HG03520 (cell line): ENCODE data around the gene ANK3.

Experiments used
- ATAC-seq: cut with Tn5 transposase; IDR thresholded peaks from one replicate; pipeline ENCODE4 v1.9.1; 2021; ENCODE audit warnings: mild to moderate bottlenecking, moderate library complexity; ENCODE audit not compliant: unreplicated experiment

Gene ANK3

DNA sequence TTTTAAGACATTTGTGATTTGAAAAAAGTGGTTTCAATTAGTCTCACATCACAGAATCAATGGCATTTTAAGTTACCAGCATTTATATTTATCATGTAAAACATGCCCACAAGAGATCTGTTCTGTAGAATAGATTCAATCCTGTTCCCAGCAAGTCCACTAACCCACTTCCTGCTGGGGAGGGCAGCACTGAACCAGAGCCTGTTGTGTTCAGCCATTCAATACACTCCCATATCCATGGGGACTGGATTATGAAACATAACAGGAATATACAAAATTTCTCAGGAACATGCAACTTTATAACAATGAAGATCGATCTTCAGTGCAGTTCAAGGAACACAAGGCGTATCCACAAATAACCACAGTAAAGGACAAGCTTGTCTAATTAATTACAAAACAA is 24.4 kb upstream of the ANK3 start:
- ATAC-seq: no peak

DNA sequence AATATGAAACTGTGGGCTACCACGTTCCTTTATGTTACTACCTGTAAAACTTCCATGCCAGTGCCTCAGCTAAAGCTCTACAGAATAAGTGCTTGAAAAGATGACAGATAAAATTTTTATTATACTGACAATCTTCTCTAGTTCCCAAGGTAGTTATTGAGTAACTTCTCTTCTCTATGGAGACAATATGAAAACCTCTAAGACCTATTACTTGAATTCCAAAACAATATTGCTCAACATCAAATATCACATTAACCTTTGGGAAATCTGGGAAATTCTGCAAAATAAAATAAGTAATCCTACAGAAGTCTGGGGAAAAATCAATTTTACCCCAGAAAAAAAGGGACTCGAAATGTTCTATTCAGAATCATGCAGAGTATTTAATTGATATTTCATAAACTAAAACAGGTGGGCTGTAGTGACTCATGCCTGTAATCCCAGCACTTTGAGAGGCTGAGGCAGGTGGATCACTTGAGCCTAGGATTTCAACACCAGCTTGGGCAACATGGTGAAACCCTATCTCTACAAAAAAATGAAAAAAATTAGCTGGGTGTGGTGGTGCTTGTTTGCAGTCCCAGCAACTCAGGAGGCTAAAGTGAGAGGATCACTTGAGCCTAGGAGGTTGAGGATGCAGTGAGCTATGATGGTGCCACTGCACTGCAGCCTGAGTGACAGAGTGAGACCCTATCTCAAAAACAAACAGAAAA is 23.8 kb upstream of the ANK3 start:
- ATAC-seq: no peak

DNA sequence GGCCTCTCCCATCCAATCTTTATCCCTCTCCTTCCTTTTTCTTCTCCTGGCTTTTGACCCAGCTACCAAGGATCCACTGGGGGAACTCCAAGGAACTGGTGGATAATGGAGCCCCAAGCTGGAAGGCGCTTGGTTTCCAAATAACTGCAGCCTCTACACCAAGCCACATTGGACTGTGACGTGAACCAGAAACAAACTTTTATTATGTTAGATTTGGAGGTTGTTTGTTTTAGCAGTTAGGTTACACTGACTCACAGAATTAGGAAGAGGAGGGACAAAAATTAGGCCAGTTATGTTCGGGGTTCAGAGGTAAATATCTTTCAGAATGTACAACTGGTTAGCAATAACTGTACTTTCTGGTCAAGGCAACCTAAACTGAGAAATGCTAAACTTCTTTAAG is 21.3 kb upstream of the ANK3 start:
- ATAC-seq: no peak

DNA sequence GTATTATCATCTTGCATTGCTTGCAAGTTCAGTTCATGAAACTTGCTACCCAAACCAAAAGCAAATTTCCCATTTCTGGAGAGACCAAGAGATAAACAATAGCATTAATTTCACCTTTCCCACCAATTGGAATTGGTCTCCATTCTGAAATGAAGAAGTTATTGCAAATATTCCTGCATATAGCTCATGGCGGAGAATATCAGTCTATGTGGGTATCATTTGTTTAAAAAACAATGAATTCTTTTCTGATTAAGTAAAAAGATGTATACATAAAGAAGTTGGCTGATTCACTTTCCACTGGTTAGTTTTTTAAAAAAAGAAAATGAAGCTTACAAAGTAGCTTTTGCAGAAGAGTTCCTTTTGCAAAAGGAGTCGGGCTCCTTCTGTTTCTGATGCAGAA is 19.5 kb upstream of the ANK3 start:
- no peak for ATAC-seq

DNA sequence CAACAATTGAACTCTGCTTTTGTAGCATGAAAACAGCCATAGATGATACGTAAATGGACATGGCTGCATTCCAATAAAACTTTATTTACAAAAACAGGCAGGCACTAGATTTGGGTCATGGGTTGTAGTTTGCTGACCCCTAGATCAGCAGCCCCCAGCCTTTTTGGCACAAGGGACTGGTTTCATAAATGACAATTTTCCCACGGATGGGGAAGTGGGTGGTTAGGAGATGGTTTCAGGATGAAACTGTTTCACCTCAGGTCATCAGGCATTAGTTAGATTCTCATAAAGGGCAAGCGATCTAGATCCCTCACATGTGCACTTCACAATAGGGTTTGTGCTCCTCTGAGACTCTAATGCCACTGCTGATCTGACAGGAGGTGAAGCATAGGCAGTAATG is 16.5 kb upstream of the ANK3 start:
- ATAC-seq: no peak

DNA sequence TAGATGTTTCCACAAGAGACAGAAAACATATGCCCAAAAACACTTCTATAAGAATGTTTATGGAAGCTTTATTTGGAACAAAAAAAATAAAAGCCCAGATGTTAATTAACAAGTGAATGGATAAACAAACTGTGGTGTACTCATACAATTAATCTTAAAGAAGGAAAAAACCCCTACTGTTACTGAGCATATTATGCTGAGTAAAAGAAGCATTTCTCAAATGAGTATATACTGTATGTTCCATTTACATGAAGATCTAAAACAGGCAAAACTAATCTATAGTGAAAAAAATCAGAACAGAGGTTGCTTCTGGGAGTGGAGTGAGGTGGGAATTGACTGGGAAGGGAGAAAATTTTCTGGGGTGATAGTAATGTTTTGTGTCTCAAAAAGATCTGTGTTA is 15.5 kb upstream of the ANK3 start:
- no peak for ATAC-seq

DNA sequence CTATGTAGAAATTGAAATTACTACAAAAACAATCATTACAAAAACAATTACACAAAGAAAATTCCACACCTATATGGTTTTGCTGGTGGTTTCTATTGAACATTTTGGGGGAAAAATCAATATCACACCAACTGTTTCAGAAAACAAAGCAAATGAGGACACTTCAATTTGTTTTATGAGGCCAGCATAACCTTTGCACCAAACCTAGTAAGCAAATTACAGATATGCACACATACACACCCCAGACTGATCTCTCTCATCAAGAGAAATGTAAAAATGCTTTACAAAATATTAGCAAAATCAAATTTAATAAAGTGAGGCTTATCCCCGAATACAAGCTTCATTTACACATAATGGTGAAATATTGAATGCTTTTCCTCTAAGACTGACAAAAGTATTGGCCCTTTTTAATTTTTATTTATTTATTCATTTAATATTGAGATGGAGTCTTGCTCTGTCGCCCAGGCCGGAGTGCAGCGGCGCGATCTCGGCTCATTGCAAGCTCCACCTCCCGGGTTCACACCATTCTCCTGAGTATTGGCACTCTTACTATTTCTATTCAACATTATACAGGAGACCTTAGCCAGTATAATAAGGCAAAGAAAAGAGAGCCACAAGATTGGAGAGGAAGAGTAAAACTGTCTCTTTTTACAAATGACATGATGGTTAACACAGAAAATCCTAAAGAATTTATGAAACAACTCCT is 13.6 kb upstream of the ANK3 start:
- ATAC-seq: no peak

DNA sequence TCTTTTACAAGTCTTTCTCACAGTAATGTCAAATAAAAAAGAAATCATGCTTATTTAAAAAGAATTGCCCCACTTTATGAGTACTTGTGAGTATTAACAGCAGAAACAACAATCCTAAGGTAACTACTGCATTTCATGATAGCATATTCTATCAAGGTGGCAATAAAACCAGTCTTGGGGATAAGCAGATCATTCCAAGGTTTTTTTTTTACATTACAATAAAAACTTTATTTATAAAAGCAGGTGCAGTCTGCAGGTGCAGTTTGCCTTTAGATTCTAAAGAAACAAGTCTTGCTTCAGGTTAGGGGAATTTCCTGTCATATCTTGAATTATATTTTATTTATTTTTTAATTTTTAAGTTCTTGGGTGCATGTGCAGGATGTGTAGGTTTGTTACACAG is 10.7 kb upstream of the ANK3 start:
- ATAC-seq: no peak

DNA sequence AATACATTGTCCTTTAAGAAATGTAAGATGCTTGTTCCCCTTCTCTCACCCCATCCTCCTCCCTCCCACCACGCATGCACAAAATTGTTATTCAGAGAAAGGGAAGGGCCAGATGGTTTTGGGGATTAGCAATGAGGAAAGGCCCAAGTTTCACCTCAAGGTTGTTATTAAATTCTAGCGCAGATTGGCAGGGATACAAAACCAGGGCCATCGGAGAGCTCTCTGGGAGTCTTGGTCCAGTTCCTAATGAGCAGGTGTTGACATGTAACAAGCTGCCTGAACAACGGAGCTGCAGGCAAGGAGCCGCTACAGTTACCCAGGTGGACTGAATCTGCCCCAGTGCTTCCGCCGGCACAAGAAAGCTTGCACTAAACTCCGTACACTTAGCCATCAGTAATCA is 9.7 kb upstream of the ANK3 start:
- no peak for ATAC-seq

DNA sequence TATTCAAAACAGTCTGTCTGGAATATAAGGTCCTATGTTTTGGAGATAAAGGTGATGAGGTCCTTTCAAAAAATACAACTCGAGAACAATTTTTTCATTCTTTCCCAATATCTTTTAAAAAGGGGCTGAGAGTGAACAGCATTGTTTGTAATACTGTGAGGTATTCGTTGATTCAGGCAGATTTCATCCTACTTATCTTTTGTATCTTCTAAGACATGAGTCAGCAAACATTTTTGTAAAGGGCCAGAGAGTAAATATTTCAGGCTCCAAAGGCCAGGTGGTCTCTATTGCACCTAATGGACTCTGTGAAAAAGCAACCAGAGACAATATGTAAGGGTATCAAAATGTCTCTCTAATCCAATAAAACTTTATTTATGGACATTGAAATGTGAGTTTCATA is 8.1 kb upstream of the ANK3 start:
- ATAC-seq: no peak

DNA sequence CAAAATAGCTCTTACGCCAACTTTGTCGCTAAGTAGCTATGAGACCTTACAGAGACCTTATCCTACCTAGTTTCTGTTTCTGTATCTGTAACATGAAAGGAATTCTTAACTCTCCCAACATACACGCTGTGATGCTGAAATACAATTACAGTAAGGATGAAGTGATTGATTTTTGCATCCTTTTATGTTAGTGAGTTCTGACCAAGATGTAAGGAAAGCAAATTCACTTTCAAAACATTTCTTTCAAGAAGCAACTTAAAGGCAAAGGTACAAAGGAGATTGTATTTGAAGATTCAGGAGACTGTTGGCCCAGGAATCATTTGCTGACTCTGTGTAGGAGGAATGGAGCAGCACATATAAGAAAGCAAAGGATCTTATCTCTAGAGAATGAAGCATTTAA is 7.1 kb upstream of the ANK3 start:
- ATAC-seq: no peak

DNA sequence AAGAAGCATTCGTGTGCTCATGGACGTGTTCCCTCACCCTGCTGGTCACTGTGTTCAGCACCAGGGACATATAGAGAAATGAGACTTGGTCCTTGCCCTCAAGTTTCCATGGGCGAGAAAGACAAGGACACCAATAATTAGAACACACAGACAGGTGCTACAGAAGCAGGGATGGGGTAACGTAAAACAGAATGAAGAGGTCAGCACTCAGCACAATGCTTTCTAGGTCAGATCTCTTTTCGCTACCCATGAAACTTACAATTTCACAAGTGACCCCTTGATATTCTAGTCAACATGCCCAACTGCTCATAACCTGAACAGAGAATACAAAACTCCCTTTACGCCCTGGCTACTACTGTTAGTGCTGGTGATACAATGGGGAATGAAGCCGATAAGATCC is 6.0 kb upstream of the ANK3 start:
- no peak for ATAC-seq

DNA sequence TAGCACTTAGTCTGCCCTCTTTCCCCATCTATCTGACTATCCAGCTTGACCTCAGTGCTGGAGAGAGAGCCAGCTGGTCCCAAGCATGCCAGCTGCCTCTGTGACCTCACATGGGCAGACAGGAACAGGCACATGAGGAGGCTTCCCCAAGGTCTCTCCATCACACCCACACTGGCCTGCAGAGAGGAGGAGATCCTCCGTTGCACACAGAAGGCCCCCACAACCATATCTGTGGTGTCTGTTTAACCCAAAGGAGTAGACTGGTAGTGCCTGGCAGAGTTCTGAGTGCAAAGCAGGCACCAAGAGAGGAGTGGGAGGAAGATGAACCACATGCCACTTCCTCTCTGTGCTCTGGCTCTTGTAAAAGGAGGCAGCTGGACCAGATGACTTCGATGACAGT is 4.8 kb upstream of the ANK3 start:
- ATAC-seq: no peak

DNA sequence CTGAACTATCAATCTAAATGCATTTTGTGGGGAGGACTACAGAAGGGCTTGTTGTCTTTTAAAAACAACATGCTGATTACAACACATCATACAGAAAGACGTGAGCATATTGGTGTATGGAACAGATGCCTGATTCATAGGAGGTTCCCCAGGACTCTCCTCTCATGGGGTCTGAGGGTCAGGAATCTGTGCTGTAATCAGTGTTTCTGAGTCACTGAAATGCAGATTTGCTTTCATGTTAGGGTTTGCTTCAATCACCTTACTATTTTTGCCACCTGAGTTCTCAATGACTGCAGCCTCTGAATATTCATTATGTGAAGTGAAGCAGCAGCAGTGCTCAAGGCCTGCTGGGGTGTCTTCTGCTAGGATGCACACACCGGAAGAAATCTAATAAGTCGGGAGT is 550 bp upstream of the ANK3 start:
- ATAC-seq: no peak

DNA sequence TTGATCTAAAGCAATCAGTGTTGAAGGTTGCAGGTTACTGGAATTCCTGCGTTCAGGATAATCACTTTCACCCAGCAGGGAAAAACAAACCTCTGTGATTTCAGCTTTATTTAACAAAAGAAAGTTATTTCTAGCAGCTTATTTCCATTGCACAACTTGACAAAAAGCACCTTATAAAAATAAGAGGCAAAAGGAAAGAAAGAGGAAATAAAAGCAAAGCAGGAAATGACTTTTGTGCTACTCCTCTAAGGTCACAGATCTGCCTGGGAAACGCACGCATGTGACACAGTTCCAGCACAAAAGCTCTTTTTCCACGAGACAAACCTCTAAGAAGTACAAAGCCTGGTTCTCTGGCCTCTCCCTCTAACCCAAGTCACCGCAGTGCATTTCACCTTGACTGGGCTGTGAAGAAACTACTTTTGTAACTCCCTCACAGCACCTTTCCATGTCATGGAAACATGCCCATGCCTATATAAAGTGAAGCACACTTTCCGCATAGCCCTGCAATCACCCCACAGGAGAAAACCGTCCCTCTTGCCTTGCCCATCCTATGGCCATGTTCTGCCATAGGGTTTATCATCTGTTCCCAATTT is 870 bp downstream of the ANK3 start:
- no peak for ATAC-seq

DNA sequence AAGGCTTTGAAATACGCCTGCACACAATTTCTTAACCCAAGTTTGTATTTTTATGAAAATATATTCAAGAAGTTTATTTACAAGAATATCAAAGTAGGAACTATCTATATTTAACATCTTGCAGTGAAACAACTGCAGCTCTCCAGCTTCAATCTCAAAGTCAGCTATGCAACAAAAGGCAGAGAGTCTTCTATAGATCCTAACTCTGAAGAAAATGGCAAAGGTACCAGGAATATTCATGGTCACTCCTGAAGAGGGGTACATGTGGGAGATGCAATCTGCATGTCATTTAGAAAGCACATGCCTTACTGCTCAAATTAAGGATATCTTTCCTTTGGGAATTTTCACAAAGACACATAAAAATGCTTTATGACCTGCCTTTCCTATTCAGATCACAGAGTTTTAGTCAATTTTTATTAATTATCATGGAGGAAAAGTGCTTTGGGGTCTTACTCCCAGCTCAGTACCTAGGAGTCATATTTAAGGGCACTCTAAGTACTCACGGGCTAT is 1.5 kb downstream of the ANK3 start:
- no peak for ATAC-seq

DNA sequence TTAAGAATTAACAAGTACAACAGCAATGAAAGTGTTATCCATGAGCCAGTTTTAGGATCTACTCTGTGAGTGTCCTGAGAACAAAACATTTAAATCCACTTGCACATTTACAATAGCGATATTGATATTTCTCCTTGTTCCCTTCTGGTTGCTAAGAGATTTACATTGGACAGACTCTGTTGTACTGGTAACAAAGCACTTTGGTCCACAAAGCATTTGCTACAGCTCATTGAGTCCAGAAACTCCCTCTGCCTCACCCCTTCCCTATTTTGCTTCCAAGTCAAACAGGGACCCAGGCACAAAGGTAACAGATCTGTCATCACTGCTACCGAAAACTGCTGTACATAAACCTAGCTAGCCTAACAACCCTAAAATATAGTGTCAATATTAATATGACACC is 2.1 kb downstream of the ANK3 start:
- ATAC-seq: no peak

DNA sequence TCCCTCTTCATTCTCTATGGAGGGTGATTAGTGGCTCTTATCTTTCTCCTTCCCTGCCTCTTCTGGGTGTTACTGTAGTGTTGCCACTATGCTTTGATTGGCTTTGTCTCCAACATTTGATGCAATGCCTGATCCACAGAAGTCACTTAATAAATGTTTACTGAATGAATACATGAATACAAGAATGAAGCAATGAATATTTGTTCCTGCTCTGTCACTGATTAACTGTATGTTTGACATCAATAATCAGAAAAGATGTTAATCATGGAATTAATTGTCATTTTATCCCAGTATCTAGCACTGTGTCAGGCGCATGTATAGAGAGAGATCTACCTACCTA is 4.3 kb downstream of the ANK3 start:
- ATAC-seq: no peak

DNA sequence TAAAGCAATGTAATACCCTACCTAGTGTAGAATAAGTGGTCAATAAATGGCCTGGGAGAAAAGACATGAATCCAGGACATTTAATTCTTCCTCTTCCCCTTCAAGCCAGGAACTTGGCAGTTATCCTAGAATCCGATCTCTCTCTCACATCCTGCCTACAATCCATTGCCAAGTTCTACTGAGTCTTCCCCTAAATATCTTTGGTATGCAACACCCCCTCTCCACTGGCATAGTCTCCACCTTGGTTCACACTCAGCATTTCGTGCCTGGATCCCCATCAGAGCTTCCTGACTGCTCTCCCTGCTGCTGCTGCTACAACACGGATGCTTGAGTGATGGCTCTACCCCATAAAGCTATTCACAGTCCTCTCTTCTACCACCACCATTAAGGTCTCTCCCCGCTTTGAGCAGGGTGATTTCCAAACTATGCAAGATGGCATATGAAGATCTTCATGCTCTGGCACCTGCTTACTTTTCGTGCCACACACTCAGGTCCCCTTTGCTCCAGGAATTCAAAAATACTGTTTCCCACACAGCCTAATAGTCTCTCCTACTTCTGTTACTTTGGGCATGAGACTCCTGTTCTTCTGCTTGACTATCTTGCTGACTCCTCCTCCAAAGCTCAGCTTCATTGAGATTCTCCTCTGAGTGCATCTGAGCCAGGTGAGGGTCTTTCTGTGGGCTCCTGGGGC is 4.8 kb downstream of the ANK3 start:
- ATAC-seq: no peak

DNA sequence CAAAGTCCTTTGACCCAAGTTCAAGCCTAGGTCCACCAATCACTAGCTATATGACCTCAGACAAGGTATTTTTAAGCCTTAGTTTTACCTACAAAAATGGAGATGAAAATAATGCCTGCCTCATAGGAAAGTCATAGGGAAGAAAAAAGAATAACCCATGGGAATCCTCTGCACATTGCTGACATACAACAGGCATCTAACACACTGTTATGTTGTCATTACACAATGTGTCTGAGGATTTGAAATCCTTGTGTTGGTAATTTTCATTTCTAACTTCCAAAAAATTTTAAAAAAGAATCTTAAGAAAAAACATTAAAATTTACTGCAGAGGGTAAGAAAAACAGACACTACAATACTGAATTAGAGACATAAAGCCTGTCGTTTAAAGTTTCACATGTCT is 5.7 kb downstream of the ANK3 start:
- ATAC-seq: no peak

DNA sequence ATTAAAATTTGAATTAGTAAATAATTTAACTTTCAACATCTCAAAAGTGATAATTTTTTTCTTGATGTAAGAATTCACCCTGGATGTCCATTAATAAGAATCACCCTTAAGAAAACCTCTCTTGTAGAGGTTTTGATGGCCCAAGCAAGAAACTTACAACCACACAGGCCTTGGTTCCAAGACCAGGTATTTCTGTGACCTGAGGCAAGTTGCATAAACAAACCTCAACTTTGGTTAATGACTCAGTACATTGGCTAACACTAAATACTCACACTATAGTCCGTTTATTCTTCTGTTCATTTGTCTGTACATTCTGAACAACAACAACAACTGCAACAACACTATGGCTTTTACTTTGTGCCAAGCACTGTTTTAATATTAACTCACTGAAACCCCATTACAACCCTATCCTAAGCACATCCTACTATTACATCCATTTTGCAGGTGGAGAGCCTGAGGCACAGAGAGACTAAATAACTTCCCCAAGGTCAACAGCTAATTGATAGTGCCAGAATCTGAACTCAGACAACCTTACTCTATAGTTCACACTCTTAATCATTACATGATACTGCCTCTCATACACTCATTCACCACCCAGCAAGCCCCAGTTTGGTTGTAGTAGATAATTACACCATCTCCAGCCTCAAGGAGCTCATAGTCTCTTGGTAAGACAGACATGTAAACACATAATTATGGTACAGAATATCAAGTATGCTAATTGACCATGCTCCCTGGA is 6.6 kb downstream of the ANK3 start:
- ATAC-seq: no peak
